ENCODE measurements around the gene PITPNM1.

The PITPNM1 gene

DNA sequence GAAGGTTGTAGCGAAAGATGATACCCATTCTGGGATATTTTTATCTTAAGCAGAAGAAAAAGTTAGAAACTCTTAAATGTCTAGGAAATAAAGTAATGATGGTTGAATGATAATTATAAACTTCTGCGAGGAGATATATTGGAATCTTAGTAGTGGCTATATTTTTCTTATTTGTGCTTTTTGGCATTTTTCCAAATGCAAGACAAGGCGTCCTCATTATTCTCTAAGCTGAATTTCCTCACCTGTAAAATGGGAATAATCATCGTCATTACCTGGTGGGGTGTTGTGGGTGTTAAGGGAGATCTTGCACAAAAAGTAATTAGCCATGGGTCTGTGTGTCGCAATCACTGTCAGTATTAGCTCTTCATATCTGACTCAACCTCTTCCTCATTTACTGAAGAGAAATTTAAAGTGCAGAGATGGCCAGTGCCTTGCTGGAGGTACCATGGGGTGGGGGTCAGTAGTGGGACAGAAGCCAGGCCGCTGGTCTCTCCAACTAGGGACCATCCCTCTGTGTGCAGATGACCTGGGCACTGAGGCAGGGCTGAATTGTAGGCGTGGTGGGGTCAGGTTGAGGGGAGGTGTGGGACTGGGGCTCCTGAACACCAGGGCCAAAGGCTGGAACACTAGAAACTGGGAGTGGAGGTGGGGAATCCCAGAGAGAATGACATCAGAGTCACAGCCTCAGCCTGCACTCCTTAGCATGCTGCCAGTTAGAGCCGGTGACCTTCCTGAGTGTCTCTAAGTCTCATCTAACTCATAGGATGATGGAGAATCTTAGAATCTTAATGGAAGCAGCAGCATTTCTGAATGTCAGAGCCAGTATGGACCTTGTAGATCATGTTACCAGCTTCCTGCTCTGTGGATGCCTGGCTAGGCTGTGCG lies 4.1 kb downstream of the PITPNM1 start:
- TF ChIP-seq, protein P1, sequence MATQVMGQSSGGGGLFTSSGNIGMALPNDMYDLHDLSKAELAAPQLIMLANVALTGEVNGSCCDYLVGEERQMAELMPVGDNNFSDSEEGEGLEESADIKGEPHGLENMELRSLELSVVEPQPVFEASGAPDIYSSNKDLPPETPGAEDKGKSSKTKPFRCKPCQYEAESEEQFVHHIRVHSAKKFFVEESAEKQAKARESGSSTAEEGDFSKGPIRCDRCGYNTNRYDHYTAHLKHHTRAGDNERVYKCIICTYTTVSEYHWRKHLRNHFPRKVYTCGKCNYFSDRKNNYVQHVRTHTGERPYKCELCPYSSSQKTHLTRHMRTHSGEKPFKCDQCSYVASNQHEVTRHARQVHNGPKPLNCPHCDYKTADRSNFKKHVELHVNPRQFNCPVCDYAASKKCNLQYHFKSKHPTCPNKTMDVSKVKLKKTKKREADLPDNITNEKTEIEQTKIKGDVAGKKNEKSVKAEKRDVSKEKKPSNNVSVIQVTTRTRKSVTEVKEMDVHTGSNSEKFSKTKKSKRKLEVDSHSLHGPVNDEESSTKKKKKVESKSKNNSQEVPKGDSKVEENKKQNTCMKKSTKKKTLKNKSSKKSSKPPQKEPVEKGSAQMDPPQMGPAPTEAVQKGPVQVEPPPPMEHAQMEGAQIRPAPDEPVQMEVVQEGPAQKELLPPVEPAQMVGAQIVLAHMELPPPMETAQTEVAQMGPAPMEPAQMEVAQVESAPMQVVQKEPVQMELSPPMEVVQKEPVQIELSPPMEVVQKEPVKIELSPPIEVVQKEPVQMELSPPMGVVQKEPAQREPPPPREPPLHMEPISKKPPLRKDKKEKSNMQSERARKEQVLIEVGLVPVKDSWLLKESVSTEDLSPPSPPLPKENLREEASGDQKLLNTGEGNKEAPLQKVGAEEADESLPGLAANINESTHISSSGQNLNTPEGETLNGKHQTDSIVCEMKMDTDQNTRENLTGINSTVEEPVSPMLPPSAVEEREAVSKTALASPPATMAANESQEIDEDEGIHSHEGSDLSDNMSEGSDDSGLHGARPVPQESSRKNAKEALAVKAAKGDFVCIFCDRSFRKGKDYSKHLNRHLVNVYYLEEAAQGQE (IDR thresholded peaks at IDR 0.05; ENCODE audit: insufficient replicate concordance, low read depth) = no peak
- TF ChIP-seq POLR2AphosphoS5 (IDR thresholded peaks at IDR 0.05; ENCODE audit: low read depth) (no peak), CTCF (IDR thresholded peaks at IDR 0.05; ENCODE audit: insufficient read depth, low read length) (no peak), SPI1 (IDR thresholded peaks at IDR 0.05; ENCODE audit: borderline replicate concordance, low read depth) (peak; percentile 81)
- DNase-seq (ENCODE audit: low read depth in 1 of 2, low spot score in 1 of 2) = peak in 1 of 2 experiments; percentile 69
- Histone ChIP-seq H3K27me3 (ENCODE audit: insufficient read depth, poor library complexity, severe bottlenecking) (no peaks in the 10 kb centered on the region), H3K4me3 (replicated peaks; ENCODE audit: insufficient read depth, low read length) (no peak overlapping the region), H3K27ac (replicated peaks) (no peak overlapping the region)

DNA sequence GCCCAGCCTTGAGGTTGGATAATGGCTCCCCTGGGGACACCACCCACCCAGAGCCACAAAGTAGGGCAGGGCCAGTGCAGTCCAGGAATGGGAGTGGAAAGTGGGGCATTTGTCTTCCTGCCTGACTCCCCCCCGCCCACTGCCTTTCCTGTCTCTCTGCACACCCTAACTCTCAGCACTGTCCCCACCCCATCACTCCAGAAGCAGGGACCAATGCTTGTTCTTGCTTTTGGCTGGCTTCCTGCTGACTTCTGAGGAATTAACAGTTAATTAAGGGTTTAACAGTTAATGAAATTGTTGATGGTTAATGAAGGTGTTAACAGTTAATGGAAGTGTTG lies 4.7 kb downstream of the PITPNM1 start:
- no peak for TF ChIP-seq POLR2AphosphoS5 (IDR thresholded peaks at IDR 0.05; ENCODE audit: low read depth)
- H3K4me3 ChIP-seq (replicated peaks; ENCODE audit: insufficient read depth, low read length) = no peak overlapping the region
- DNase-seq (ENCODE audit: low read depth in 1 of 2, low spot score in 1 of 2) = no peak
- H3K27ac ChIP-seq (replicated peaks) = no peak overlapping the region
- H3K27me3 ChIP-seq (ENCODE audit: insufficient read depth, poor library complexity, severe bottlenecking) = no peaks in the 10 kb centered on the region

DNA sequence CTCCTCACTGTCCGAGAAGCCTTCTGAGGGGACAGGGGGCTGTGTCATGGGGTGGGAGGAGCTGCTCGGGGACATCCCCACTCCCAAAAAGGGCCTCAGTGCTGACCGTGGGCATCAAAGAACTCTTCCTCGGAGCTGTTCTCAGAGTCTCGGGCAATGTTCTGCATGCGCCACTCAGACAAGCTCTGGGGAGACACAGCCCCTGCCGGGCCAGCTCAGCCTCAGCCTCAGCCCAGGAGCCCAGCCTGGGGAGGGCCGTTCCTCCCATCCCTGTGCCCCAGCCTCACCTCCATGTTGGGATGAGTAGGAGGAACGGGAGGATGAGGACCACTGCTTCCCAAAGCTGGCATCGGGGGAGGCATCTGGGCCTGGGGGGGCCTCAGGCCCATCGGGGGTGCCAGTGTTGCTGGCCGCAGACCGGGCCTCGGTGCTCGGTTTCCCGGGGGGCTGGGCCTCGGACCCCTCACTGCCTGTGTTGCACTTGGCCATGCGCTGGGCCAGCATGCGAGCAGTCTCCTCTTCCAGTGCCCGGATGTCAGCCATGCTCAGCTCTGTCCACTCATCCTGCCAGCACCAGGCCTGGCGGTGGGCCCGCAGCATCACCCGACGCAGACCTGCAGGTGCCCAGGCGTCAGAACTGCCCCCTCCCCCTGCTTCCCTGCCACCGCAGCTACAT lies 5.2 kb downstream of the PITPNM1 start:
- Histone ChIP-seq H3K4me3 (replicated peaks; ENCODE audit: insufficient read depth, low read length) (no peak overlapping the region), H3K27ac (replicated peaks) (no peak overlapping the region), H3K27me3 (ENCODE audit: insufficient read depth, poor library complexity, severe bottlenecking) (no peaks in the 10 kb centered on the region)
- no peak for DNase-seq (ENCODE audit: low read depth in 1 of 2, low spot score in 1 of 2)
- TF ChIP-seq SPI1 (IDR thresholded peaks at IDR 0.05; ENCODE audit: borderline replicate concordance, low read depth) (no peak), GABPA (IDR thresholded peaks at IDR 0.05; ENCODE audit: low read depth) (no peak), CTCF (IDR thresholded peaks at IDR 0.05; ENCODE audit: insufficient read depth, low read length) (no peak), POLR2AphosphoS5 (IDR thresholded peaks at IDR 0.05; ENCODE audit: low read depth) (no peak)
- TF ChIP-seq, protein P1 (IDR thresholded peaks at IDR 0.05; ENCODE audit: insufficient replicate concordance, low read depth) = no peak

DNA sequence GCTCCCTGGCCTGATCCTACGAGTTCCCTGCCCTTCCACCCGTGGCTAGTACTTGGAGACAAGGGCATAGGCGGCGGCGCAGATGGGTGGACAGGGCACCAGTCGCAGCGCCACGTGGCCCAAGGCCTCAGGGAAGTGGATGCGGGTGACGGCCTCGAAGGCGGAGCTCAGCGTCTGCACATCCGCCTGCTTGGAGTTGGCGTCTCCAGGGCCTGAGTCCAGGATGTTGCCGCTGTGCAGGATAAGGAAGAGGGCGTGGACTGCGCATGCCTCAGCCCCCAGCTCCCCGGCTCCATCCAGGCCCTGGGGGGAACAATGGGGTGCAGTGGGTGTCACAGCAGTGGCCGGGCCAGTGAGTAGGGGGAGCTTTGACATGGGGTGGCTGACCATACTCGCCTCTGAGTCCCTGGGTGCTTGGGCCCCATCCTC lies 6.6 kb downstream of the PITPNM1 start:
- no peak overlapping the region for H3K4me3 ChIP-seq (replicated peaks; ENCODE audit: insufficient read depth, low read length)
- DNase-seq (ENCODE audit: low read depth in 1 of 2, low spot score in 1 of 2) = no peak
- H3K27me3 ChIP-seq (ENCODE audit: insufficient read depth, poor library complexity, severe bottlenecking) = no peaks in the 10 kb centered on the region
- no peak overlapping the region for H3K27ac ChIP-seq (replicated peaks)
- TF ChIP-seq CTCF (IDR thresholded peaks at IDR 0.05; ENCODE audit: insufficient read depth, low read length) (no peak), POLR2AphosphoS5 (IDR thresholded peaks at IDR 0.05; ENCODE audit: low read depth) (no peak), SPI1 (IDR thresholded peaks at IDR 0.05; ENCODE audit: borderline replicate concordance, low read depth) (no peak), GABPA (IDR thresholded peaks at IDR 0.05; ENCODE audit: low read depth) (no peak)
- TF ChIP-seq, protein P1 (IDR thresholded peaks at IDR 0.05; ENCODE audit: insufficient replicate concordance, low read depth) = no peak

Data from HL-60 (cell line).